CD4-positive, alpha-beta T cell treated with Interleukin-4 for 4 hours (primary cell): ENCODE measurements around the gene MRPS31.
"Not testable (repeated sequence)": the region's sequence is repeated elsewhere in the genome, so short reads cannot be mapped to it uniquely, and the experiment has no call there.

Source experiments
- DNase-seq: peaks from one replicate; pipeline ENCODE4 v3.0.0-alpha.2; 2020

Gene MRPS31

GRCh38 chr13:40789275-40790153, 18.5 kb upstream of the MRPS31 start, which contains the start of gene SLC25A15:
Gene SLC25A15 (plus strand): TSS chr13:40789611. CDS start chr13:40793227, 3,616 bp downstream.
- DNase-seq: peak; percentile 61

GRCh38 chr13:40788540-40789274, 17.7 kb upstream of the MRPS31 start:
- not testable (repeated sequence) for DNase-seq

- no peak for DNase-seq
These were observed 16.1 kb upstream of the MRPS31 start for GRCh38 chr13:40787062-40787461.

- no peak for DNase-seq
These were observed 15.6 kb upstream of the MRPS31 start for GRCh38 chr13:40786568-40786996.

- no peak for DNase-seq
These were observed 13.6 kb upstream of the MRPS31 start for GRCh38 chr13:40784540-40784939.

- not testable (repeated sequence) for DNase-seq
These were observed 12.0 kb upstream of the MRPS31 start for GRCh38 chr13:40782971-40783370.

- no peak for DNase-seq
These were observed 10.7 kb upstream of the MRPS31 start for GRCh38 chr13:40781717-40782116.

- no peak for DNase-seq
These were observed 9.9 kb upstream of the MRPS31 start for GRCh38 chr13:40780822-40781401.

GRCh38 chr13:40779796-40780285, 8.9 kb upstream of the MRPS31 start:
- no peak for DNase-seq

GRCh38 chr13:40779049-40779448, 8.1 kb upstream of the MRPS31 start:
- no peak for DNase-seq

GRCh38 chr13:40777809-40778175, 6.8 kb upstream of the MRPS31 start:
- no peak for DNase-seq

- DNase-seq: peak; percentile 62
These were observed 6.3 kb upstream of the MRPS31 start for GRCh38 chr13:40777166-40777808.

- peak; percentile 82 for DNase-seq
These were observed 5.7 kb upstream of the MRPS31 start for GRCh38 chr13:40776681-40777165.

- DNase-seq: no peak
These were observed 5.2 kb upstream of the MRPS31 start for GRCh38 chr13:40776232-40776631.

- DNase-seq: no peak
These were observed 3.7 kb upstream of the MRPS31 start for GRCh38 chr13:40774672-40775071.

- DNase-seq: no peak
These were observed 1.9 kb upstream of the MRPS31 start for GRCh38 chr13:40772765-40773473.

GRCh38 chr13:40770609-40770933, 419 bp downstream of the MRPS31 start:
- DNase-seq: no peak

GRCh38 chr13:40769970-40770369, 1.0 kb downstream of the MRPS31 start:
- DNase-seq: no peak

GRCh38 chr13:40765602-40766001, 5.4 kb downstream of the MRPS31 start:
- no peak for DNase-seq

- DNase-seq: peak; percentile 83
These were observed 6.2 kb downstream of the MRPS31 start for GRCh38 chr13:40764587-40765403.

- DNase-seq: no peak
These were observed 8.1 kb downstream of the MRPS31 start for GRCh38 chr13:40762849-40763248.
